Astrocyte (in vitro differentiated cells and primary cell): Measurements from ENCODE around the gene DEPDC1B.

Source experiments
- CTCF ChIP-seq: IDR thresholded peaks from 2 replicates; pipeline ENCODE4 v1.5.1; 2011; ENCODE audit warnings: low read depth, mild to moderate bottlenecking, inconsistent platforms, low read length, moderate library complexity; ENCODE audit not compliant: insufficient read depth
- EZH2 ChIP-seq: IDR thresholded peaks from 2 replicates; pipeline ENCODE4 v1.6.1; 2012; ENCODE audit warnings: mild to moderate bottlenecking, low read length, inconsistent platforms; ENCODE audit not compliant: insufficient read depth

GRCh38 chr5:60585618-60586017 lies 114.3 kb downstream of the DEPDC1B start:
- TF ChIP-seq CTCF (no peak), EZH2 (no peak)
